K562 (cell line): ENCODE measurements around the gene SYT3. TPM values are rescaled to one million over a fixed set of nuclear protein-coding genes. Genes with fewer than 3 reads are reported as not detected.
A peak's percentile ranks its signal among the peaks of the same experiment; 100 is the strongest.

ENCODE experiments used
- BRD4 ChIP-seq: fragments of 200-600 bp; sonication (generic); IDR thresholded peaks from 2 replicates; pipeline ENCODE4 v1.6.1; 2017; ENCODE audit warnings: inconsistent platforms
- BRD9 ChIP-seq: fragments of 450-650 bp; IDR thresholded peaks from 2 replicates; pipeline ENCODE4 v1.6.1; 2018; ENCODE audit warnings: low read depth; ENCODE audit not compliant: partially characterized antibody
- CHD4 ChIP-seq: fragments of 200-600 bp; sonication (generic); IDR thresholded peaks from 3 replicates; pipeline ENCODE4 v1.6.1; 2012; ENCODE audit warnings: low read depth, mild to moderate bottlenecking, mixed read lengths, low read length, inconsistent platforms; ENCODE audit not compliant: insufficient read depth, insufficient replicate concordance, poor library complexity, severe bottlenecking
- CREB1 ChIP-seq, 2 experiments: sonication (generic) in 1 of 2; formaldehyde crosslinking in 1 of 2; IDR thresholded peaks; 2 replicates each; pipeline versions ENCODE4 v1.6.1 to v1.8.0; 2012 to 2022; ENCODE audit warnings: inconsistent platforms in 1 of 2, mild to moderate bottlenecking in 1 of 2, missing genetic modification reagents in 1 of 2, moderate library complexity in 1 of 2
- FOXJ2 ChIP-seq: fragments of 200-800 bp; sonication (Bioruptor generic); IDR thresholded peaks from 2 replicates; pipeline ENCODE4 v1.6.1; 2016; ENCODE audit warnings: missing genetic modification characterization, missing compliant biosample characterization
- HDAC1 ChIP-seq, 2 experiments: fragments of 450-650 bp; IDR thresholded peaks; 2 replicates each; pipeline ENCODE4 v1.6.1; 2016 to 2017; ENCODE audit warnings: inconsistent platforms in 1 of 2, mild to moderate bottlenecking in 1 of 2, moderate library complexity in 1 of 2
- HDAC3 ChIP-seq: fragments of 450-650 bp; IDR thresholded peaks from 2 replicates; pipeline ENCODE4 v1.6.1; 2018; ENCODE audit warnings: borderline replicate concordance, mild to moderate bottlenecking, moderate library complexity; ENCODE audit not compliant: partially characterized antibody
- HDAC6 ChIP-seq: IDR thresholded peaks from 2 replicates; pipeline ENCODE4 v1.6.1; 2012; ENCODE audit warnings: low read depth, mild to moderate bottlenecking, control low read depth, inconsistent platforms, low read length, moderate library complexity
- HMGXB4 ChIP-seq: sonication (generic); formaldehyde crosslinking; IDR thresholded peaks from 2 replicates; pipeline ENCODE4 v1.8.1; 2023; ENCODE audit warnings: mild to moderate bottlenecking, missing genetic modification reagents
- NR2C2 ChIP-seq, 2 experiments: fragments of 200-800 bp in 1 of 2; sonication (Bioruptor generic) in 1 of 2; sonication (generic) in 1 of 2; formaldehyde crosslinking in 1 of 2; IDR thresholded peaks; 2 replicates each; pipeline versions ENCODE4 v1.6.1 to v1.8.0; 2016 to 2022; ENCODE audit warnings: mild to moderate bottlenecking in 1 of 2, missing compliant biosample characterization in 1 of 2, missing genetic modification characterization in 1 of 2, missing genetic modification reagents in 1 of 2
- PATZ1 ChIP-seq: fragments of 250-450 bp; sonication (Bioruptor Pico); IDR thresholded peaks from 2 replicates; pipeline ENCODE4 v1.5.0; 2020; ENCODE audit warnings: mild to moderate bottlenecking, borderline replicate concordance
- PCBP1 ChIP-seq: fragments of 200-400 bp; formaldehyde crosslinking; IDR thresholded peaks from 2 replicates; pipeline ENCODE4 v1.6.1; 2018; ENCODE audit warnings: mild to moderate bottlenecking, low read depth, low read length; ENCODE audit not compliant: poor library complexity, severe bottlenecking
- PHF21A ChIP-seq: fragments of 450-650 bp; IDR thresholded peaks from 2 replicates; pipeline ENCODE4 v1.6.1; 2017; ENCODE audit warnings: low read depth, borderline replicate concordance
- SMAD4 ChIP-seq: fragments of 250-450 bp; sonication (Bioruptor Pico); conservative IDR thresholded peaks from 2 replicates; pipeline ENCODE4 v1.8.0; 2021; ENCODE audit warnings: inconsistent platforms, mild to moderate bottlenecking, moderate library complexity
- TAL1 ChIP-seq: fragments of 450-650 bp; IDR thresholded peaks from 2 replicates; pipeline ENCODE4 v1.6.1; 2016; ENCODE audit warnings: mild to moderate bottlenecking
- ZNF143 ChIP-seq: sonication (generic); formaldehyde crosslinking; IDR thresholded peaks from 2 replicates; pipeline ENCODE4 v1.9.0; 2022; ENCODE audit warnings: mild to moderate bottlenecking, missing genetic modification reagents
- ZNF354B ChIP-seq: fragments of 250-450 bp; sonication (Bioruptor Pico); IDR thresholded peaks from 2 replicates; pipeline ENCODE4 v1.4.0; 2020
- ZNF41 ChIP-seq: fragments of 250-450 bp; sonication (Bioruptor Pico); conservative IDR thresholded peaks from 2 replicates; pipeline ENCODE4 v1.4.0; 2020; ENCODE audit warnings: mild to moderate bottlenecking
- ZNF561 ChIP-seq: fragments of 450-650 bp; formaldehyde crosslinking; conservative IDR thresholded peaks from 2 replicates; pipeline ENCODE4 v1.4.0; 2020; ENCODE audit warnings: mild to moderate bottlenecking, moderate library complexity
- ZSCAN32 ChIP-seq: fragments of 450-650 bp; formaldehyde crosslinking; IDR thresholded peaks from 2 replicates; pipeline ENCODE4 v1.4.0; 2020; ENCODE audit warnings: mild to moderate bottlenecking, moderate library complexity
- polyA plus RNA-seq, 8 experiments: library from polyadenylated mRNA; depleted of rRNA in 4 of 8; stranded (reverse) in 5 of 8; unstranded in 3 of 8; fragments of >200 nt; fragmentation: Nextera tagmentation in 2 of 8; fragmentation: Illumina TruSeq in 1 of 8; extraction: Ambion mirVana in 2 of 8; extraction: Trizol in 1 of 8; gene quantifications; 2 replicates each; pipeline versions ENCODE4 v1.2.1 to v1.2.3, GENCODE V29; 2011 to 2014; ENCODE audit warnings: inconsistent platforms in 1 of 8, missing spikeins in 1 of 8
- total RNA-seq, 7 experiments: library from RNA; depleted of rRNA in 6 of 7; stranded (reverse); fragments of >200 nt in 6 of 7; fragmentation: Illumina TruSeq in 2 of 7; extraction: Trizol in 2 of 7; gene quantifications; 2 replicates each; pipeline versions ENCODE4 v1.2.1 to v1.2.3, GENCODE V29; 2011 to 2021; ENCODE audit warnings: low replicate concordance in 1 of 7
- TF ChIP-seq, protein P1 (sequence below): fragments of 450-650 bp; formaldehyde crosslinking; IDR thresholded peaks from 2 replicates; pipeline ENCODE4 v1.4.0; 2022; ENCODE audit warnings: missing genetic modification characterization

The SYT3 gene
- total and polyA plus RNA-seq, 9 of the 15 experiments (the other 6 are each of a cell fraction or from before 2014, with no cell fraction given): 0.36 to 2.0 (median 0.54) TPM; not detected in 2

DNA sequence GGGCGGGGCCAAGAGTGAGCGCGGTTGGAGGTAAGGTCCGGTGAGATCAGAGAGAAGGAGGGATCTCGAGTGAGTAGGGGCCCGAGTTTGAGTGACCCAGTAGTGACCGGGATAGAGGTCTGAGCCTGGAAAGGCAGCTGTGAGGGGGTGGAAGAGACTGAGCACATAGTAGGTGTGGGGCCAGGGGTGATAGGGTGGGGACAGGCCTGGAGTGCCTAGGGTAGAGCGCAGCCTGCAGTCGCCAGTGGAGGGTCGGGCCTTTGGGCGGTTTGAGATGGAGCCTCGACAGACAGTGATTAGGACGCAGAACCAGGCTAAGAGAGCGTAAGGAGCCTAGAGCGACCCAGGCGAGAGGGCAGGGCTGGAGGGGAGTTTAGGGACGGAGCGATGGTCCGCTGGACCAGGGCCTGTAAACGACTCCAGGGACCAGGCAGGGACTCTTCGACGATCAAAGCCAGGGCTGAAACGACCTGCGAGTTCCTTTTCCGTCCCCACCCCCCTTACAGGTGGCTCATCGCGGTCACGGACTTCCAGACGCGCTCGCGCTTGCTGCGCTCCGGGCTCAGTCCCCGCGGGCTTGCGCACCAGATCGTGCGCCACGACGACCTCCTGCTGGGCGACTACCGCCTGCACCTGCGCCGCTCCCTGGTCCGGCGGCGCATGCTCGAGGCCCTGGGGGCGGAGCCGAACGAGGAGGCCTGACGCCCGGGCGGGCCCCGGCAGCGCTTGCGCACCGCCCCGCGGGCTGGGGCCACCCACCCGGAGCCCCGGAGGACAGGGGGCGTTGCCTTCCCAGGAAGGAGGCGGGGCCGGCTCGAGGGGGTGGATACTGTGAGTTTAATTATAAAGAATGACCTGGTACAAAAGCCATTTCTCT is 19.0 kb upstream of the SYT3 start (continued):
- TF ChIP-seq, protein P1, sequence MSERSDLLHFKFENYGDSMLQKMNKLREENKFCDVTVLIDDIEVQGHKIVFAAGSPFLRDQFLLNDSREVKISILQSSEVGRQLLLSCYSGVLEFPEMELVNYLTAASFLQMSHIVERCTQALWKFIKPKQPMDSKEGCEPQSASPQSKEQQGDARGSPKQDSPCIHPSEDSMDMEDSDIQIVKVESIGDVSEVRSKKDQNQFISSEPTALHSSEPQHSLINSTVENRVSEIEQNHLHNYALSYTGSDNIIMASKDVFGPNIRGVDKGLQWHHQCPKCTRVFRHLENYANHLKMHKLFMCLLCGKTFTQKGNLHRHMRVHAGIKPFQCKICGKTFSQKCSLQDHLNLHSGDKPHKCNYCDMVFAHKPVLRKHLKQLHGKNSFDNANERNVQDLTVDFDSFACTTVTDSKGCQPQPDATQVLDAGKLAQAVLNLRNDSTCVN: peak; percentile 97
- TF ChIP-seq NR2C2 (CRISPR knock-in tag; IDR thresholded peaks at IDR 0.05) (peak; percentile 66; the same call in 1 of the 2 replicates), NR2C2 (tag; IDR thresholded peaks at IDR 0.05) (peak; percentile 52), BRD4 (0 out of 2 replicates have a peak, but pooled peaks have one; percentile 47), CREB1 (IDR thresholded peaks at IDR 0.05) (peak; percentile 77; the same call in 1 of the 2 replicates), CREB1 (CRISPR knock-in tag; IDR thresholded peaks at IDR 0.05) (peak; percentile 87), PATZ1 (CRISPR knock-in tag) (0 out of 2 replicates have a peak, but pooled peaks have one; percentile 38), ZNF561 (no peak), HDAC6 (0 out of 2 replicates have a peak, but pooled peaks have one; percentile 30), PCBP1 (peak; percentile 82), ZSCAN32 (peak; percentile 58; the same call in 1 of the 2 replicates), BRD9 (peak; percentile 93), TAL1 (no peak), SMAD4 (CRISPR knock-in tag) (0 out of 2 replicates have a peak, but pooled peaks have one; percentile 11), ZNF143 (CRISPR knock-in tag) (peak; percentile 39; the same call in 1 of the 2 replicates), CHD4 (no peak), PHF21A (peak; percentile 50; the same call in 1 of the 2 replicates), HDAC3 (no peak), HDAC1 (IDR thresholded peaks at IDR 0.05) (peak in 1 of 2 experiments; percentile 77; a peak in 2 of 4 replicates), ZNF354B (no peak), FOXJ2 (tag) (0 out of 2 replicates have a peak, but pooled peaks have one; percentile 28), HMGXB4 (CRISPR knock-in tag) (peak; percentile 36; the same call in 1 of the 2 replicates), ZNF41 (CRISPR knock-in tag) (no peak)
